HG02678 (cell line): Measurements from ENCODE around the gene PCDHA13.
"Not testable (repeated sequence)": the region's sequence is repeated elsewhere in the genome, so short reads cannot be mapped to it uniquely, and the experiment has no call there.

Source experiments
- ATAC-seq: cut with Tn5 transposase; IDR thresholded peaks from one replicate; pipeline ENCODE4 v1.9.1; 2021; ENCODE audit warnings: mild to moderate bottlenecking, moderate library complexity; ENCODE audit not compliant: unreplicated experiment

Gene PCDHA13

GRCh38 chr5:140869555-140869886, 12.4 kb upstream of the PCDHA13 start:
- no peak for ATAC-seq

- no peak for ATAC-seq
Observed at GRCh38 chr5:140870221-140871201, 11.4 kb upstream of the PCDHA13 start.

GRCh38 chr5:140875085-140876065, 6.5 kb upstream of the PCDHA13 start, which contains the start of gene PCDHA12:
Gene PCDHA12 (plus strand): TSS chr5:140875308. CDS start chr5:140875473, 165 bp downstream.
- no peak for ATAC-seq

- ATAC-seq, result not testable (repeated sequence)
Observed at GRCh38 chr5:140876541-140877261, 5.2 kb upstream of the PCDHA13 start.

GRCh38 chr5:140877262-140877581, 4.7 kb upstream of the PCDHA13 start:
- no peak for ATAC-seq

GRCh38 chr5:140882591-140882899, 621 bp downstream of the PCDHA13 start:
- no peak for ATAC-seq

- no peak for ATAC-seq
Observed at GRCh38 chr5:140883373-140883772, 1.4 kb downstream of the PCDHA13 start.

- no peak for ATAC-seq
Observed at GRCh38 chr5:140883927-140884697, 2.2 kb downstream of the PCDHA13 start.

GRCh38 chr5:140916325-140916724, 34.4 kb downstream of the PCDHA13 start:
- no peak for ATAC-seq

GRCh38 chr5:140923601-140924000, 41.7 kb downstream of the PCDHA13 start:
- ATAC-seq, result no peak

- no peak for ATAC-seq
Observed at GRCh38 chr5:140925806-140926442, 44.0 kb downstream of the PCDHA13 start, which contains the start of gene PCDHAC1. Gene PCDHAC1 (plus strand): TSS chr5:140926299. CDS start chr5:140926893, 594 bp downstream.

GRCh38 chr5:140926443-140927227, 44.7 kb downstream of the PCDHA13 start:
- ATAC-seq, result no peak

- ATAC-seq, result no peak
Observed at GRCh38 chr5:140927228-140927573, 45.3 kb downstream of the PCDHA13 start.
